Measurements from ENCODE around the gene HS3ST4.
"Not testable (repeated sequence)": the region's sequence is repeated elsewhere in the genome, so short reads cannot be mapped to it uniquely, and the experiment has no call there.

The HS3ST4 gene

GRCh38 chr16:25764466-25764865, 72.7 kb downstream of the HS3ST4 start:
- H3K36me3 Mint-ChIP-seq (ENCODE audit: low read depth), result no peaks in the 10 kb centered on the region
- H3K4me1 Mint-ChIP-seq, result no peaks in the 10 kb centered on the region
- H3K27ac Mint-ChIP-seq, result no peak overlapping the region
- H3K9me3 Mint-ChIP-seq, result no peaks in the 10 kb centered on the region
- H3K4me3 Mint-ChIP-seq, result no peak overlapping the region
- peaks cover 3% of the 10 kb centered on the region for H3K27me3 Mint-ChIP-seq
- DNase-seq, result no peak
- no peak for ATAC-seq

GRCh38 chr16:25771216-25771615, 79.5 kb downstream of the HS3ST4 start:
- no peak for DNase-seq
- ATAC-seq, result no peak
- Mint-ChIP-seq H3K36me3 (ENCODE audit: low read depth) (no peaks in the 10 kb centered on the region), H3K4me3 (no peak overlapping the region), H3K27me3 (peaks cover 3% of the 10 kb centered on the region), H3K9me3 (peaks cover 3% of the 10 kb centered on the region), H3K4me1 (no peaks in the 10 kb centered on the region), H3K27ac (no peak overlapping the region)

GRCh38 chr16:25771812-25772568, 80.2 kb downstream of the HS3ST4 start:
- H3K4me1 Mint-ChIP-seq, result no peaks in the 10 kb centered on the region
- ATAC-seq (no peak), DNase-seq (no peak)
- H3K27ac Mint-ChIP-seq, result no peak overlapping the region
- no peaks in the 10 kb centered on the region for H3K36me3 Mint-ChIP-seq (ENCODE audit: low read depth)
- H3K4me3 Mint-ChIP-seq, result no peak overlapping the region
- peaks cover 7% of the 10 kb centered on the region for H3K27me3 Mint-ChIP-seq
- peaks cover 3% of the 10 kb centered on the region for H3K9me3 Mint-ChIP-seq

- not testable (repeated sequence) for H3K36me3 Mint-ChIP-seq (ENCODE audit: low read depth); H3K27ac Mint-ChIP-seq; H3K9me3 Mint-ChIP-seq; DNase-seq; H3K27me3 Mint-ChIP-seq; ATAC-seq; H3K4me1 Mint-ChIP-seq; H3K4me3 Mint-ChIP-seq
These were observed 84.5 kb downstream of the HS3ST4 start for GRCh38 chr16:25776214-25776613.

DNA sequence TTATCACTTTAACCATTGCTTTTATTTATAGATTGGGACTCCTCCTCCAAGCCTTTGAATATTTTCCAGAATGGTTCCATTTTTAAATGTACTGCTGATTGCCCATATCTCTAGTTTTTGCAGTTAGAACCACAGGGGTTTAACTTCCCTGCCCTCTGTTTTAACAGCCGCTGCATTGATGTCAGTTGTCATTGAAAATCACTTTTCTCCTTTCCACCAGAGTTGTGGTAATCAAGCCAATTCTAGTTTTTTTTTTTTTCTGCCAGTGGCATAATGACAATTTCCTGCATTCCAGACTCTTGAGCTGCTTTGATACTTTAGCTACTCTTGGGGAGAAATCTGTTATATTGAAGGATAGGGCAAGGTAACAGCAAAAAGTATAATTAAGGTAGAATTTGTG, 91.5 kb downstream of the HS3ST4 start:
- no peaks in the 10 kb centered on the region for H3K9me3 Mint-ChIP-seq
- ATAC-seq (no peak), DNase-seq (no peak)
- no peak overlapping the region for H3K4me3 Mint-ChIP-seq
- no peaks in the 10 kb centered on the region for H3K4me1 Mint-ChIP-seq
- H3K27ac Mint-ChIP-seq, result no peak overlapping the region
- no peaks in the 10 kb centered on the region for H3K27me3 Mint-ChIP-seq
- no peaks in the 10 kb centered on the region for H3K36me3 Mint-ChIP-seq (ENCODE audit: low read depth)

- ATAC-seq (no peak), DNase-seq (no peak)
- no peak overlapping the region for H3K4me3 Mint-ChIP-seq
- no peak overlapping the region for H3K27ac Mint-ChIP-seq
- no peaks in the 10 kb centered on the region for H3K9me3 Mint-ChIP-seq
- no peaks in the 10 kb centered on the region for H3K27me3 Mint-ChIP-seq
- H3K4me1 Mint-ChIP-seq, result no peaks in the 10 kb centered on the region
- no peaks in the 10 kb centered on the region for H3K36me3 Mint-ChIP-seq (ENCODE audit: low read depth)
These were observed 93.6 kb downstream of the HS3ST4 start for GRCh38 chr16:25785361-25785760.

GRCh38 chr16:25786748-25787147, 95.0 kb downstream of the HS3ST4 start:
- H3K4me1 Mint-ChIP-seq, result no peaks in the 10 kb centered on the region
- H3K4me3 Mint-ChIP-seq, result no peak overlapping the region
- no peaks in the 10 kb centered on the region for H3K9me3 Mint-ChIP-seq
- H3K27ac Mint-ChIP-seq, result no peak overlapping the region
- H3K36me3 Mint-ChIP-seq (ENCODE audit: low read depth), result no peaks in the 10 kb centered on the region
- ATAC-seq (no peak), DNase-seq (no peak)
- no peaks in the 10 kb centered on the region for H3K27me3 Mint-ChIP-seq

DNA sequence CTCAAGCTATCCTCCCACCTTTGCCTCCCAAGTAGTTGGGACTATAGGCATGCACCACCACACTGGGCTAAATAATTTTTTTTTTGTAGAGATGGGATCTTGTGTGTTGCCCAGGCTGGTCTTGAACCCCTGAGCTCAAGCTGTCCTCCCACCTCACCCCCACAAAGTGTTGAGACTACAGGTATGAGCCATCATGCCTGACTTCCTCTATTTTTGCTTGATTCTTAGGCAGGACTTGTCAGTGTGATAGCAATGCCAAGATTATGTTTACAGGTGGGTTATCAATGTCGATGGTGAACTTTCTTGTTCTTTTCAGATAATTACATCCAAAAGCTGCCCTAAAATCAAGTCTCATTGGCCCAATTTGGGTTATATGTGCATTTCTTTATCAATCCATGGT, 96.9 kb downstream of the HS3ST4 start:
- no peak for DNase-seq
- peaks cover 2% of the 10 kb centered on the region for H3K27me3 Mint-ChIP-seq
- no peak for ATAC-seq
- H3K4me1 Mint-ChIP-seq, result no peaks in the 10 kb centered on the region
- no peaks in the 10 kb centered on the region for H3K9me3 Mint-ChIP-seq
- H3K27ac Mint-ChIP-seq, result no peak overlapping the region
- H3K36me3 Mint-ChIP-seq (ENCODE audit: low read depth), result no peaks in the 10 kb centered on the region
- no peak overlapping the region for H3K4me3 Mint-ChIP-seq

GRCh38 chr16:25796239-25796638, 104.5 kb downstream of the HS3ST4 start:
- Mint-ChIP-seq H3K36me3 (ENCODE audit: low read depth) (no peaks in the 10 kb centered on the region), H3K9me3 (no peaks in the 10 kb centered on the region), H3K27me3 (peaks cover 12% of the 10 kb centered on the region), H3K27ac (no peak overlapping the region), H3K4me1 (no peaks in the 10 kb centered on the region), H3K4me3 (no peak overlapping the region)
- no peak for DNase-seq
- ATAC-seq, result no peak

DNA sequence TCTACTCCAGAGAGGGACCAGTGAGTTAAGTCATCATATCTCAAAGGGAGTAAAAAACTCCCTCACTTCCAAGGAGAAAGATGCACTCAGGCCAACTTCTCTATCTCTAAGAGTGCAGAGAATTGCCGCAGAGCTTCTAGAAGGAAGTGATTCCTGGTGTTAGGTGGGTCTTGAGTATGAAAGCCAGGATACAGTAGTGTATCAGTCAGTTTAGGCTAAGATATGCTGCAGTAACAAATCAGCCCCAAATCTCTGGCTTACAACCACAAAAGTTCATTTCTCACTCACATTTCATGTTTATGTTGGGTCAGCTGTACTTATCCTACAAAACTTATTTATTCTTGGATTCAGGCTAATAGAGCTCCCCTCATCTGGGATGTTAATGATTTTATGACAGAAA, 106.3 kb downstream of the HS3ST4 start:
- DNase-seq, result no peak
- no peak for ATAC-seq
- peaks cover 14% of the 10 kb centered on the region for H3K27me3 Mint-ChIP-seq
- no peaks in the 10 kb centered on the region for H3K36me3 Mint-ChIP-seq (ENCODE audit: low read depth)
- H3K9me3 Mint-ChIP-seq, result no peaks in the 10 kb centered on the region
- no peak overlapping the region for H3K4me3 Mint-ChIP-seq
- H3K4me1 Mint-ChIP-seq, result no peaks in the 10 kb centered on the region
- H3K27ac Mint-ChIP-seq, result no peak overlapping the region

- H3K4me1 Mint-ChIP-seq, result no peaks in the 10 kb centered on the region
- no peak overlapping the region for H3K4me3 Mint-ChIP-seq
- no peak for ATAC-seq
- no peaks in the 10 kb centered on the region for H3K36me3 Mint-ChIP-seq (ENCODE audit: low read depth)
- H3K9me3 Mint-ChIP-seq, result no peaks in the 10 kb centered on the region
- H3K27me3 Mint-ChIP-seq, result peaks cover 15% of the 10 kb centered on the region
- no peak for DNase-seq
- no peak overlapping the region for H3K27ac Mint-ChIP-seq
These were observed 108.1 kb downstream of the HS3ST4 start for GRCh38 chr16:25799816-25800215.

DNA sequence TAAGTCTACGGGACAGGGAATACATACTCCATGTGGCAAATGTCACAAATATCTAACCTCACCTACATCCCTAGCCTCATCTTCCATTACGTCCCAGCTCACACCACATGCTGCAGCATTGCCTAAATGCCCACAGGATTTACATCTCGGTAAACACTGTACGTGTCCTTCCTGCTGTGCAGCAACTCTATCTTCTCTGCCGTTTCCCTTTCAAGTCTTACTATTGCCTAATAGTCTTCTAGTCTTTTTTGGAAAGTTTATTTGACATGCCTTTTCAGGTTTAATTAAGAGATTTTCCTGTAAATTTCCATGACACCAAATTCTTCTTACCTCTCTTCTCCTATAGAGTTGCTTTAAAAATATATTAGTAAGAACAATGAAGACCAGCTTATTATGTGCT, 120.5 kb downstream of the HS3ST4 start:
- ATAC-seq (no peak), DNase-seq (no peak)
- no peak overlapping the region for H3K27ac Mint-ChIP-seq
- peaks cover 18% of the 10 kb centered on the region for H3K27me3 Mint-ChIP-seq
- no peaks in the 10 kb centered on the region for H3K4me1 Mint-ChIP-seq
- no peaks in the 10 kb centered on the region for H3K9me3 Mint-ChIP-seq
- H3K36me3 Mint-ChIP-seq (ENCODE audit: low read depth), result no peaks in the 10 kb centered on the region
- no peak overlapping the region for H3K4me3 Mint-ChIP-seq

- no peak overlapping the region for H3K27ac Mint-ChIP-seq
- no peak overlapping the region for H3K4me3 Mint-ChIP-seq
- no peak for DNase-seq
- H3K36me3 Mint-ChIP-seq (ENCODE audit: low read depth), result no peaks in the 10 kb centered on the region
- H3K27me3 Mint-ChIP-seq, result no peaks in the 10 kb centered on the region
- H3K9me3 Mint-ChIP-seq, result no peaks in the 10 kb centered on the region
- H3K4me1 Mint-ChIP-seq, result no peaks in the 10 kb centered on the region
- ATAC-seq, result no peak
These were observed 125.5 kb downstream of the HS3ST4 start for GRCh38 chr16:25817295-25817694.

DNA sequence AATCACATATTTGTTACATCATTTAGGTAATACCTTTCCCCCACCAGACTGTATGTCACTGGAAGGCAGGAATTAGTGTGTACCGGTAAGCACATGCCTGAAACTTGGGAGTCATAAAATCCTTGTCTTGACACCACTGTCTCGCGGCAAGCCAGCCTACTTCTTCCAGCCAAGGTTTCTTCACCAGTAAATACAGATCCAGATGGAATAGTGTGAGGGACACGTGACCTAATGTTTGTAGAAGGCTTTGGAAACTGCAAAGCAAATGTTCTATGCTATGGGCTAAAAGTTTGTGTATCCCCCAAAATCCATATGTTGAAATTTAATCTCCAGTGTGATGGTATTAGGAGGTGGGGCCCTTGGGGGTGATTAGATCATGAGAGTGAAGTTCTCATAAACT, 126.1 kb downstream of the HS3ST4 start:
- DNase-seq, result no peak
- no peak for ATAC-seq
- Mint-ChIP-seq H3K4me1 (no peaks in the 10 kb centered on the region), H3K4me3 (no peak overlapping the region), H3K9me3 (no peaks in the 10 kb centered on the region), H3K36me3 (ENCODE audit: low read depth) (no peaks in the 10 kb centered on the region), H3K27me3 (no peaks in the 10 kb centered on the region), H3K27ac (no peak overlapping the region)

DNA sequence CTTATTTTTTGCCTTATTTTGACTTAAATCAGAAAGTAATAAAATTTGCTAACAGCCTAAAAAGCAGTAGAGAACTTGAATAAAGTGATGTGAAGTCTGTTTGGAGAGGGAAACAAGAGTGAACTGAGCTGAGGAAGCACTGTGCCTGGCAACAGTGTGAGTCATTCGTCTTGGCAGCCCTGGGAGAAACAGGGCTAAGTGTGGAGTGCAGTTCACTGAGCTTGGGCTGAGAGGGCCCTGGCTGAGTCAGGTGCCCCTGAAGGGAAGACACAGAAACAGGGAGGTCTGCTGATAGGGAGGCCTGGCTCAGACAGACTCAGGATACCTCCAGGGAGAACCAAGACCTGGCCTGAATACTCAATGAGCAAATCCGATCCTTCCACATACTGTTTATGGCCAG, 132.1 kb downstream of the HS3ST4 start:
- Mint-ChIP-seq H3K4me3 (no peak overlapping the region), H3K9me3 (no peaks in the 10 kb centered on the region), H3K36me3 (ENCODE audit: low read depth) (no peaks in the 10 kb centered on the region), H3K4me1 (no peaks in the 10 kb centered on the region), H3K27ac (no peak overlapping the region), H3K27me3 (peaks cover 2% of the 10 kb centered on the region)
- ATAC-seq (no peak), DNase-seq (no peak)

DNA sequence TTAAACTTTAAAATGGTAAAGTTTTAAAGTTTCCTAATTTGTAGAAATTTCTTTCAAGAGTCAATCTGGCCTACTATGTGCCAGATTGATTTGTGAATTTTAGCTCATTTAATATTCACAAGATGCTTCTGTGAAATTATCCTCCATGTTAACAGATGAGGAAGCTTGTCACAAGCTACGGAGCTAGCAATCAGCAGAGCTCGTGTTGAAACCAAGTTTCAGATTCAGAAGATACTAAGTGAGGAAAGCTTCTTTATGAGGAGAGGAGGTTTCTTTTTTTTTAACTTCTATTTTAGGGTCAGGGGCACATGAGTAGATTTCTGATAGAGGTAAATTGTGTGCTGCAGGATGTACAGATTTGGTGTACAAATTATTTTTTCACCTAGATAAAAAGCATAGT, 135.9 kb downstream of the HS3ST4 start:
- no peak overlapping the region for H3K4me3 Mint-ChIP-seq
- ATAC-seq (no peak), DNase-seq (no peak)
- no peaks in the 10 kb centered on the region for H3K9me3 Mint-ChIP-seq
- peaks cover 4% of the 10 kb centered on the region for H3K27me3 Mint-ChIP-seq
- H3K36me3 Mint-ChIP-seq (ENCODE audit: low read depth), result no peaks in the 10 kb centered on the region
- H3K27ac Mint-ChIP-seq, result no peak overlapping the region
- H3K4me1 Mint-ChIP-seq, result no peaks in the 10 kb centered on the region
